Natural killer cell treated with Interleukin-12 subunit alpha and Interleukin-12 subunit beta and Interleukin-15 and Interleukin-18, amount 100 ng/mL, for 72 hours (primary cell): ENCODE data around the gene QSOX1. TPM values are rescaled to one million over a fixed set of nuclear protein-coding genes. Genes with fewer than 3 reads are reported as not detected.
A peak's percentile ranks its signal among the peaks of the same experiment; 100 is the strongest.

Experiments used
- ATAC-seq, 2 donors: fragments of 150-1000 bp; cut with Tn5 transposase in 1 of 2; sonication (Bioruptor Pico), chemical (Tn5 transposase) in 1 of 2; 2 replicates each; pipeline ENCODE4 v1.10.0; 2021
- DNase-seq: peaks from one replicate; pipeline ENCODE4 v3.0.0; 2022; ENCODE audit warnings: low spot score
- H3K27ac Mint-ChIP-seq, 2 donors: 1 replicate in 1 of 2; 2 replicates in 1 of 2; pipeline ENCODE4 v1.8.0; 2022; ENCODE audit warnings: mixed read lengths in 2 of 2, mild to moderate bottlenecking in 1 of 2, moderate library complexity in 1 of 2
- H3K27me3 Mint-ChIP-seq, 2 donors: 1 replicate in 1 of 2; 2 replicates in 1 of 2; pipeline ENCODE4 v1.8.0; 2022; ENCODE audit warnings: mixed read lengths in 2 of 2
- H3K36me3 Mint-ChIP-seq: one replicate; pipeline ENCODE4 v1.8.0; 2022; ENCODE audit warnings: mixed read lengths
- H3K4me1 Mint-ChIP-seq, 2 donors: 1 replicate in 1 of 2; 2 replicates in 1 of 2; pipeline ENCODE4 v1.8.0; 2022; ENCODE audit warnings: low read depth in 2 of 2, mixed read lengths in 2 of 2, mild to moderate bottlenecking in 1 of 2
- H3K4me3 Mint-ChIP-seq: one replicate; pipeline ENCODE4 v1.8.0; 2022; ENCODE audit warnings: mixed read lengths
- H3K9me3 Mint-ChIP-seq: 2 replicates; pipeline ENCODE4 v1.8.0; 2022; ENCODE audit warnings: mixed read lengths
- total RNA-seq, 2 donors: library from RNA; stranded (reverse); gene quantifications; one replicate each; pipeline ENCODE4 v1.2.3, GENCODE V29; 2022

The QSOX1 gene
- total RNA-seq, 2 donors from 2014 or later, result 39.1 to 60.3 TPM

- DNase-seq, result no peak
- Mint-ChIP-seq H3K27ac (peak overlapping the region in 1 of 2 donors; percentile 84), H3K36me3 (no peaks in the 10 kb centered on the region), H3K4me3 (no peak overlapping the region), H3K4me1 (peaks cover 41 to 43% of the 10 kb centered on the region in 2 donors), H3K9me3 (no peaks in the 10 kb centered on the region), H3K27me3 (no peaks in the 10 kb centered on the region)
- no peak for ATAC-seq
Measured at GRCh38 chr1:180156631-180157091, 2.0 kb downstream of the QSOX1 start.

- no peaks in the 10 kb centered on the region for H3K27me3 Mint-ChIP-seq
- no peak overlapping the region for H3K4me3 Mint-ChIP-seq
- H3K4me1 Mint-ChIP-seq, result peaks cover 41 to 43% of the 10 kb centered on the region in 2 donors
- H3K27ac Mint-ChIP-seq, result peak overlapping the region in 1 of 2 donors; percentile 16
- DNase-seq (no peak), ATAC-seq (no peak)
- H3K36me3 Mint-ChIP-seq, result no peaks in the 10 kb centered on the region
- no peaks in the 10 kb centered on the region for H3K9me3 Mint-ChIP-seq
Measured at GRCh38 chr1:180157108-180157507, 2.4 kb downstream of the QSOX1 start.

GRCh38 chr1:180157576-180158057, 2.9 kb downstream of the QSOX1 start:
- Mint-ChIP-seq H3K4me1 (peaks cover 41 to 43% of the 10 kb centered on the region in 2 donors), H3K27me3 (no peaks in the 10 kb centered on the region), H3K27ac (no peak overlapping the region), H3K36me3 (no peaks in the 10 kb centered on the region), H3K9me3 (no peaks in the 10 kb centered on the region), H3K4me3 (no peak overlapping the region)
- ATAC-seq, result no peak
- DNase-seq, result no peak

GRCh38 chr1:180158149-180159147, 3.8 kb downstream of the QSOX1 start:
- Mint-ChIP-seq H3K4me1 (peaks cover 40 to 42% of the 10 kb centered on the region in 2 donors), H3K36me3 (no peaks in the 10 kb centered on the region), H3K27me3 (no peaks in the 10 kb centered on the region), H3K4me3 (no peak overlapping the region), H3K9me3 (no peaks in the 10 kb centered on the region), H3K27ac (peak overlapping the region in 1 of 2 donors; percentile 17)
- ATAC-seq (no peak), DNase-seq (no peak)

GRCh38 chr1:180160357-180160756, 5.7 kb downstream of the QSOX1 start:
- Mint-ChIP-seq H3K9me3 (no peaks in the 10 kb centered on the region), H3K36me3 (no peaks in the 10 kb centered on the region), H3K27me3 (no peaks in the 10 kb centered on the region), H3K4me3 (no peak overlapping the region), H3K27ac (no peak overlapping the region), H3K4me1 (peaks cover 37 to 41% of the 10 kb centered on the region in 2 donors)
- DNase-seq (no peak), ATAC-seq (no peak)

- ATAC-seq, result no peak
- Mint-ChIP-seq H3K27ac (no peak overlapping the region), H3K36me3 (no peaks in the 10 kb centered on the region), H3K4me1 (peaks cover 19 to 24% of the 10 kb centered on the region in 2 donors), H3K9me3 (no peaks in the 10 kb centered on the region), H3K27me3 (no peaks in the 10 kb centered on the region), H3K4me3 (no peak overlapping the region)
- no peak for DNase-seq
Measured at GRCh38 chr1:180163041-180163440, 8.4 kb downstream of the QSOX1 start.

GRCh38 chr1:180165096-180165495, 10.4 kb downstream of the QSOX1 start:
- Mint-ChIP-seq H3K4me3 (no peak overlapping the region), H3K27ac (no peak overlapping the region), H3K4me1 (peaks cover 11% of the 10 kb centered on the region in 2 donors), H3K36me3 (no peaks in the 10 kb centered on the region), H3K9me3 (no peaks in the 10 kb centered on the region), H3K27me3 (no peaks in the 10 kb centered on the region)
- DNase-seq (no peak), ATAC-seq (no peak)

- Mint-ChIP-seq H3K27ac (peak overlapping the region in 1 of 2 donors; percentile 78), H3K4me1 (peaks cover 6 to 7% of the 10 kb centered on the region in 2 donors), H3K9me3 (no peaks in the 10 kb centered on the region), H3K27me3 (no peaks in the 10 kb centered on the region), H3K4me3 (no peak overlapping the region), H3K36me3 (no peaks in the 10 kb centered on the region)
- no peak for DNase-seq
- no peak for ATAC-seq
Measured at GRCh38 chr1:180165509-180166435, 11.1 kb downstream of the QSOX1 start.

- H3K4me3 Mint-ChIP-seq, result no peak overlapping the region
- H3K36me3 Mint-ChIP-seq, result no peaks in the 10 kb centered on the region
- no peak for DNase-seq
- H3K9me3 Mint-ChIP-seq, result no peaks in the 10 kb centered on the region
- H3K4me1 Mint-ChIP-seq, result peaks cover 6 to 10% of the 10 kb centered on the region in 2 donors
- ATAC-seq, result no peak
- H3K27ac Mint-ChIP-seq, result no peak overlapping the region
- H3K27me3 Mint-ChIP-seq, result no peaks in the 10 kb centered on the region
Measured at GRCh38 chr1:180166436-180166800, 11.7 kb downstream of the QSOX1 start.

- H3K4me1 Mint-ChIP-seq, result peaks cover 6 to 10% of the 10 kb centered on the region in 2 donors
- ATAC-seq (no peak), DNase-seq (no peak)
- no peaks in the 10 kb centered on the region for H3K9me3 Mint-ChIP-seq
- no peaks in the 10 kb centered on the region for H3K36me3 Mint-ChIP-seq
- no peaks in the 10 kb centered on the region for H3K27me3 Mint-ChIP-seq
- H3K27ac Mint-ChIP-seq, result no peak overlapping the region
- H3K4me3 Mint-ChIP-seq, result no peak overlapping the region
Measured at GRCh38 chr1:180167021-180167701, 12.5 kb downstream of the QSOX1 start.

GRCh38 chr1:180167721-180168467, 13.2 kb downstream of the QSOX1 start:
- DNase-seq (no peak), ATAC-seq (peak in 1 of 2 donors; percentile 34)
- Mint-ChIP-seq H3K4me1 (peaks cover 6 to 10% of the 10 kb centered on the region in 2 donors), H3K27me3 (no peaks in the 10 kb centered on the region), H3K36me3 (no peaks in the 10 kb centered on the region), H3K9me3 (no peaks in the 10 kb centered on the region), H3K4me3 (no peak overlapping the region), H3K27ac (no peak overlapping the region)

GRCh38 chr1:180168786-180169639, 14.3 kb downstream of the QSOX1 start:
- H3K36me3 Mint-ChIP-seq, result no peaks in the 10 kb centered on the region
- no peak overlapping the region for H3K27ac Mint-ChIP-seq
- no peaks in the 10 kb centered on the region for H3K27me3 Mint-ChIP-seq
- peaks cover 3 to 5% of the 10 kb centered on the region in 2 donors for H3K4me1 Mint-ChIP-seq
- H3K9me3 Mint-ChIP-seq, result no peaks in the 10 kb centered on the region
- no peak overlapping the region for H3K4me3 Mint-ChIP-seq
- no peak for DNase-seq
- ATAC-seq, result peak; percentile 48 to 69
